Measurements from ENCODE around the gene IFI27L1.

The IFI27L1 gene

DNA sequence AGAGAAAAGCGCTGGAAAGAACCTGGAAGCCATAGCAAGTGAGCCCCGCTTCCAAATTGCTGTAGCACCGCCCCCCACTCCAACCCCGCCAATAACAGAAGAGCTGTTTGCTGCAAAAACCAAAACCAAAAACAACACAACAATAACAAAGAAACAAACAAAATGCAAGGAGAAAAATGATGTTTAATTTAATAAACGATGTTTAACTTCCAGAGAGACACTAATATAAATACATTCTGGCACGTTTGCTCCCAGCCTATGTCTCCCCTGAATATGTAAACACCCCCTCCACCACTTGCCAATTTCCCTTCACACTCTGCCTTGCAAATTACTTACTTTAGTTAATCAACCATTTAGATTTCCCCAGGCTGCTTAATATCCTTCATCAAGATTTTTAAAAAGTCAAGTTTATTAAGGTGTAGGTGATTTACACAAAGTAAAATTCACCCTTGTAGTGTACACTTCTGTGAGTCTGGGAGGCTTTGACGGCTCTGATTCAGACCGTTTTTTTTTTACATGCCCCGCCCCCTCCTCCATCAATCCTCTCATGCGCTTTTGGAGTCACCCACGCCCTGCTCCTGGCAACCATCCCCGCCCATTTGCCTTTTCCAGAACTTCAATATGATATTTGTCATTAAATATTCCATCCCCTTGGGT is 48.8 kb downstream of the IFI27L1 start:
- peak overlapping the region; percentile 22 for H3K27ac ChIP-seq (ENCODE audit: poor library complexity, severe bottlenecking)
- H3K9me3 ChIP-seq (ENCODE audit: severe bottlenecking), result no peaks in the 10 kb centered on the region
- TF ChIP-seq, protein P1, sequence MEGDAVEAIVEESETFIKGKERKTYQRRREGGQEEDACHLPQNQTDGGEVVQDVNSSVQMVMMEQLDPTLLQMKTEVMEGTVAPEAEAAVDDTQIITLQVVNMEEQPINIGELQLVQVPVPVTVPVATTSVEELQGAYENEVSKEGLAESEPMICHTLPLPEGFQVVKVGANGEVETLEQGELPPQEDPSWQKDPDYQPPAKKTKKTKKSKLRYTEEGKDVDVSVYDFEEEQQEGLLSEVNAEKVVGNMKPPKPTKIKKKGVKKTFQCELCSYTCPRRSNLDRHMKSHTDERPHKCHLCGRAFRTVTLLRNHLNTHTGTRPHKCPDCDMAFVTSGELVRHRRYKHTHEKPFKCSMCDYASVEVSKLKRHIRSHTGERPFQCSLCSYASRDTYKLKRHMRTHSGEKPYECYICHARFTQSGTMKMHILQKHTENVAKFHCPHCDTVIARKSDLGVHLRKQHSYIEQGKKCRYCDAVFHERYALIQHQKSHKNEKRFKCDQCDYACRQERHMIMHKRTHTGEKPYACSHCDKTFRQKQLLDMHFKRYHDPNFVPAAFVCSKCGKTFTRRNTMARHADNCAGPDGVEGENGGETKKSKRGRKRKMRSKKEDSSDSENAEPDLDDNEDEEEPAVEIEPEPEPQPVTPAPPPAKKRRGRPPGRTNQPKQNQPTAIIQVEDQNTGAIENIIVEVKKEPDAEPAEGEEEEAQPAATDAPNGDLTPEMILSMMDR (IDR thresholded peaks at IDR 0.05; ENCODE audit: poor library complexity, severe bottlenecking), result no peak
- no peaks in the 10 kb centered on the region for H3K27me3 ChIP-seq (ENCODE audit: insufficient read depth, poor library complexity, severe bottlenecking)
- ATAC-seq (ENCODE audit: low read depth) (peak; percentile 49; the same call in 2 of the 3 replicates), DNase-seq (ENCODE audit: low spot score) (no peak)
- H3K36me3 ChIP-seq (ENCODE audit: low read depth), result no peaks in the 10 kb centered on the region
- H3K4me1 ChIP-seq (ENCODE audit: insufficient read depth, poor library complexity, severe bottlenecking), result no peaks in the 10 kb centered on the region
- H3K4me3 ChIP-seq (ENCODE audit: severe bottlenecking), result peak overlapping the region; percentile 36

DNA sequence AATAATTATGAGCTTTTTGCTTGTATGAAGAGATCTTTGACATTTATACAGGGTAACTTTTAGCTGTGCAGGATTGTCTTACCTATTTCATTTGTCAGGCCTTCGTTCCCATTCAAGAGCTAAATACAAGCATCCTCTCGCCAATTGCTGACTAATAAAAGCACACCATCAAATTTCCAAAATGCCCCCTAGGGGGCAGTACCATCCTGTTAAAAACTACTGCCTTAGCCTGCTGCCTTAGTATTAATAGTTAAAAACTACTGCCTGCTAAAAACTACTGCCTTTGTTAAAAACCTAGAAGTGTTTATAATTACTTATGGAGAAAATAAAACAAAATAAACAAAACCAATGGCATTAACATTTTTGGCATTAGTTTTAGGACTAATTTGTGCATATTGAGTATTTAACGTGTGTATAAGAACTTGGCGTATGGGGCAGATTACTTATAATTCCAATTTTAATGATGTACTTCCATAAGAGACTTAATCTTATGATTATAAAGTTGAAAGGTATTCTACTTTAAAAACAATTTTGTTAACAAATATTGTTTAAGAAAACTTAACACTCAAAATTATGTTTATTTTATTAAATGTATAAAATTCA is 51.3 kb downstream of the IFI27L1 start:
- H3K4me3 ChIP-seq (ENCODE audit: severe bottlenecking), result no peak overlapping the region
- no peaks in the 10 kb centered on the region for H3K4me1 ChIP-seq (ENCODE audit: insufficient read depth, poor library complexity, severe bottlenecking)
- DNase-seq (ENCODE audit: low spot score) (no peak), ATAC-seq (ENCODE audit: low read depth) (no peak)
- TF ChIP-seq, protein P1 (IDR thresholded peaks at IDR 0.05; ENCODE audit: poor library complexity, severe bottlenecking), result peak; percentile 97
- H3K36me3 ChIP-seq (ENCODE audit: low read depth), result no peaks in the 10 kb centered on the region
- no peaks in the 10 kb centered on the region for H3K27me3 ChIP-seq (ENCODE audit: insufficient read depth, poor library complexity, severe bottlenecking)
- H3K9me3 ChIP-seq (ENCODE audit: severe bottlenecking), result no peaks in the 10 kb centered on the region
- no peak overlapping the region for H3K27ac ChIP-seq (ENCODE audit: poor library complexity, severe bottlenecking)

DNA sequence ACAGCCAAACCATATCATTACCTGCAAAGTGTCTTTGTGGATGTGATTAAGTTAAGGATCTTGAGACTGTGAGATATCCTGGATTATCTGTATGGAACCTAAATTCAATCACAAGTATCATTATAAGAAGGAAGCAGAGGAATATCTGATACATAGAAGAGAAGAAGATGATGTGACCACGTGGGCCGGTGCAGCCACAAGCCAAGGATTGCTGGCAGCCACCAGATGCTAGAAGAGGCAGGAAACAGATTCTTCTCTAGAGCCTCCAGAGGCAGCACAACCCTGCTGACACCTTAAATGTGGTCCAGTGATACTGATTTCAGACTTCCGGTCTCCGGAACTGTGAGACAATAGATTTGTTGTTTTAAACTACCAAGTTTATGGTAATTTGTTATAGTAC is 54.4 kb downstream of the IFI27L1 start:
- no peak for DNase-seq (ENCODE audit: low spot score)
- no peak for ATAC-seq (ENCODE audit: low read depth)

DNA sequence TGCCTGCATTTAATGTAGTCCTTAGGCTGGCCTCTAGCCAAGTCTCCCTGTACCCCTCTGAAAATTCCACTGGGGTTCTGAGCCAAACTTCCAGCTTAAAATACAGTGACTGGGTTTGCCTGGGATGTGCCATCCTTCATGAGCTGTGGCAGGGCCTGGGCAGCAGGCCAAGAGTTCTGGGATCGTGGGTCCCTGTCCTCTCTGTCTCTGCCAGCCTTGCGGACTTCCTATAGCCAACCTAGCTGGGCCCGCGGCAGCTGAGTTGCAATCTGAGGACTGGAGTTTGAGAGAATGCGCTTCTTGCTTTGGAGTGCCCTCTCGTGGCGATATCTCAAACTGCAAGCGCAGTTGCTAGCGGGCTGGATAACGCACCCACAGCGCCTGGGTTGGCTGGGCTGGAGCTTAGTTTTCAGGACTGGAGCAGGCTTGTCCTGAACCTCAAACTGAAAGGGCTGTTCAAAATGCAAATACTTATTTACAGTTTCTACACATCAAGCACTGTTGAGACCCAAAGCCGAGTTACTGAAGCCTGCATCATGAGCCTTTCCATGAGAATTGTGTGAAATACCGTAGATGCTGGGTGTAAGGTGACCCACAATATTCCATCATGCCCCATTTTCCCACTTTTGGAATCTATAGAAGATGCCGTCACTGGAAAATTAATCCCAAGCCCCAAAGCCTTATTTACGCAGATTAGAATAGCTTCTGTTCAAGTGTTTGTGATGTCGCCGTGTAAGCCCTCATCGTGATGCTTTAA is 55.6 kb downstream of the IFI27L1 start:
- no peak overlapping the region for H3K4me3 ChIP-seq (ENCODE audit: severe bottlenecking)
- H3K9me3 ChIP-seq (ENCODE audit: severe bottlenecking), result no peaks in the 10 kb centered on the region
- no peak overlapping the region for H3K27ac ChIP-seq (ENCODE audit: poor library complexity, severe bottlenecking)
- H3K36me3 ChIP-seq (ENCODE audit: low read depth), result no peaks in the 10 kb centered on the region
- TF ChIP-seq, protein P1 (IDR thresholded peaks at IDR 0.05; ENCODE audit: poor library complexity, severe bottlenecking), result peak; percentile 99
- peak; percentile 91 for ATAC-seq (ENCODE audit: low read depth)
- H3K4me1 ChIP-seq (ENCODE audit: insufficient read depth, poor library complexity, severe bottlenecking), result no peaks in the 10 kb centered on the region
- H3K27me3 ChIP-seq (ENCODE audit: insufficient read depth, poor library complexity, severe bottlenecking), result no peaks in the 10 kb centered on the region
- DNase-seq (ENCODE audit: low spot score), result peak; percentile 86

More for the DNA sequence above, 54.4 kb downstream of the IFI27L1 start:
- no peak overlapping the region for H3K4me3 ChIP-seq (ENCODE audit: severe bottlenecking)
- no peak overlapping the region for H3K27ac ChIP-seq (ENCODE audit: poor library complexity, severe bottlenecking)
- no peaks in the 10 kb centered on the region for H3K4me1 ChIP-seq (ENCODE audit: insufficient read depth, poor library complexity, severe bottlenecking)
- H3K9me3 ChIP-seq (ENCODE audit: severe bottlenecking), result no peaks in the 10 kb centered on the region
- H3K36me3 ChIP-seq (ENCODE audit: low read depth), result no peaks in the 10 kb centered on the region
- TF ChIP-seq, protein P1 (IDR thresholded peaks at IDR 0.05; ENCODE audit: poor library complexity, severe bottlenecking), result no peak
- H3K27me3 ChIP-seq (ENCODE audit: insufficient read depth, poor library complexity, severe bottlenecking), result no peaks in the 10 kb centered on the region
